Astrocyte (in vitro differentiated cells and primary cell): Measurements from ENCODE around the gene TTC7B. TPM values are rescaled to one million over a fixed set of nuclear protein-coding genes. Genes with fewer than 3 reads are reported as not detected.

Experiments used
- DNase-seq: peaks from one replicate; pipeline ENCODE4 v3.0.0-alpha.2; 2010; ENCODE audit warnings: low read depth
- FAIRE-seq: peaks from 2 replicates; lab custom pipeline; 2011; peaks lifted over from hg19 to GRCh38; lab: Jason Lieb, UNC
- H2AFZ ChIP-seq: 2 replicates; pipeline ENCODE4 v1.6.0; 2012; ENCODE audit warnings: low read depth, low read length, inconsistent platforms
- H3K27ac ChIP-seq: 2 replicates; pipeline ENCODE4 v1.5.1; 2011; ENCODE audit warnings: low read depth, low read length, inconsistent platforms
- H3K27me3 ChIP-seq: 2 replicates; pipeline ENCODE4 v1.6.0; 2011; ENCODE audit warnings: low read length, inconsistent platforms; ENCODE audit not compliant: insufficient read depth
- H3K36me3 ChIP-seq: 2 replicates; pipeline ENCODE4 v1.5.1; 2011; ENCODE audit warnings: low read length, inconsistent platforms; ENCODE audit not compliant: insufficient read depth
- H3K4me1 ChIP-seq: 2 replicates; pipeline ENCODE4 v1.5.1; 2011; ENCODE audit warnings: low read length, inconsistent platforms; ENCODE audit not compliant: insufficient read depth
- H3K4me2 ChIP-seq: 2 replicates; pipeline ENCODE4 v1.6.0; 2012; ENCODE audit warnings: low read length, inconsistent platforms
- H3K4me3 ChIP-seq: 2 replicates; pipeline ENCODE4 v1.5.1; 2011; ENCODE audit warnings: low read depth, mild to moderate bottlenecking, low read length, inconsistent platforms; ENCODE audit not compliant: insufficient read depth
- H3K79me2 ChIP-seq: 2 replicates; pipeline ENCODE4 v1.6.0; 2012; ENCODE audit warnings: mild to moderate bottlenecking, low read length, inconsistent platforms; ENCODE audit not compliant: insufficient read depth
- H3K9ac ChIP-seq: 2 replicates; pipeline ENCODE4 v1.6.0; 2012; ENCODE audit warnings: mild to moderate bottlenecking, low read length, inconsistent platforms
- H3K9me3 ChIP-seq: 2 replicates; pipeline ENCODE4 v1.5.1; 2012; ENCODE audit warnings: low read depth, mild to moderate bottlenecking, low read length, inconsistent platforms; ENCODE audit not compliant: insufficient read depth
- H4K20me1 ChIP-seq: 2 replicates; pipeline ENCODE4 v1.6.0; 2012; ENCODE audit warnings: low read length, inconsistent platforms; ENCODE audit not compliant: insufficient read depth
- H3K27ac Mint-ChIP-seq: one replicate; pipeline ENCODE4 v1.8.0; 2021; ENCODE audit warnings: mild to moderate bottlenecking, mixed read lengths; ENCODE audit not compliant: unreplicated experiment
- H3K27me3 Mint-ChIP-seq: one replicate; pipeline ENCODE4 v1.8.0; 2021; ENCODE audit warnings: low read depth, mixed read lengths; ENCODE audit not compliant: unreplicated experiment
- H3K36me3 Mint-ChIP-seq: one replicate; pipeline ENCODE4 v1.8.0; 2021; ENCODE audit warnings: low read depth, mixed read lengths; ENCODE audit not compliant: unreplicated experiment
- H3K4me1 Mint-ChIP-seq: one replicate; pipeline ENCODE4 v1.8.0; 2021; ENCODE audit warnings: low read depth, mixed read lengths; ENCODE audit not compliant: unreplicated experiment
- H3K4me3 Mint-ChIP-seq: one replicate; pipeline ENCODE4 v1.8.0; 2021; ENCODE audit warnings: mild to moderate bottlenecking, moderate library complexity, mixed read lengths; ENCODE audit not compliant: unreplicated experiment
- H3K9me3 Mint-ChIP-seq: one replicate; pipeline ENCODE4 v1.8.0; 2021; ENCODE audit warnings: mild to moderate bottlenecking, mixed read lengths; ENCODE audit not compliant: unreplicated experiment
- CTCF ChIP-seq: IDR thresholded peaks from 2 replicates; pipeline ENCODE4 v1.5.1; 2011; ENCODE audit warnings: low read depth, mild to moderate bottlenecking, inconsistent platforms, low read length, moderate library complexity; ENCODE audit not compliant: insufficient read depth
- EZH2 ChIP-seq: IDR thresholded peaks from 2 replicates; pipeline ENCODE4 v1.6.1; 2012; ENCODE audit warnings: mild to moderate bottlenecking, low read length, inconsistent platforms; ENCODE audit not compliant: insufficient read depth
- total RNA-seq: library from RNA; stranded (reverse); gene quantifications from 2 replicates; pipeline ENCODE4 v1.2.1, GENCODE V29; 2021

Gene TTC7B
- total RNA-seq, 1 donor from 2014 or later, result 42.1 TPM

GRCh38 chr14:90743826-90744225, 72.4 kb downstream of the TTC7B start:
- Mint-ChIP-seq H3K36me3 (peaks cover 16% of the 10 kb centered on the region), H3K4me3 (no peak overlapping the region), H3K27ac (no peak overlapping the region), H3K9me3 (peaks cover 3% of the 10 kb centered on the region), H3K4me1 (no peaks in the 10 kb centered on the region), H3K27me3 (no peaks in the 10 kb centered on the region)
- Histone ChIP-seq H3K9ac (no peak overlapping the region), H3K27ac (no peak overlapping the region), H3K4me3 (no peak overlapping the region), H4K20me1 (no peaks in the 10 kb centered on the region), H3K9me3 (no peaks in the 10 kb centered on the region), H3K4me2 (no peak overlapping the region), H2AFZ (no peak overlapping the region), H3K4me1 (no peaks in the 10 kb centered on the region), H3K36me3 (no peaks in the 10 kb centered on the region), H3K79me2 (no peaks in the 10 kb centered on the region), H3K27me3 (no peaks in the 10 kb centered on the region)
- TF ChIP-seq EZH2 (no peak), CTCF (no peak)
- DNase-seq (no peak), FAIRE-seq (no peak)

- Histone ChIP-seq H3K79me2 (no peaks in the 10 kb centered on the region), H3K4me1 (no peaks in the 10 kb centered on the region), H3K9me3 (no peaks in the 10 kb centered on the region), H3K36me3 (no peaks in the 10 kb centered on the region), H3K4me3 (no peak overlapping the region), H4K20me1 (no peaks in the 10 kb centered on the region), H3K27me3 (no peaks in the 10 kb centered on the region), H3K4me2 (no peak overlapping the region), H2AFZ (no peak overlapping the region), H3K27ac (no peak overlapping the region), H3K9ac (no peak overlapping the region)
- DNase-seq (no peak), FAIRE-seq (no peak)
- Mint-ChIP-seq H3K4me3 (no peak overlapping the region), H3K27me3 (no peaks in the 10 kb centered on the region), H3K36me3 (peaks cover 16% of the 10 kb centered on the region), H3K27ac (no peak overlapping the region), H3K4me1 (no peaks in the 10 kb centered on the region), H3K9me3 (peaks cover 3% of the 10 kb centered on the region)
- TF ChIP-seq EZH2 (no peak), CTCF (no peak)
These were observed 72.8 kb downstream of the TTC7B start for GRCh38 chr14:90743425-90743824.

GRCh38 chr14:90742729-90743128, 73.5 kb downstream of the TTC7B start:
- H3K4me1 ChIP-seq, result no peaks in the 10 kb centered on the region
- DNase-seq, result no peak
- TF ChIP-seq EZH2, result no peak
- no peak for TF ChIP-seq CTCF

More at GRCh38 chr14:90742729-90743128, 73.5 kb downstream of the TTC7B start:
- FAIRE-seq, result no peak
- H3K27ac Mint-ChIP-seq, result no peak overlapping the region
- H3K4me2 ChIP-seq, result no peak overlapping the region
- no peak overlapping the region for H3K27ac ChIP-seq
- H3K36me3 Mint-ChIP-seq, result peaks cover 16% of the 10 kb centered on the region
- H3K36me3 ChIP-seq, result no peaks in the 10 kb centered on the region
- no peaks in the 10 kb centered on the region for H3K27me3 Mint-ChIP-seq
- peaks cover 2% of the 10 kb centered on the region for H3K9me3 Mint-ChIP-seq
- H3K4me3 ChIP-seq, result no peak overlapping the region
- H4K20me1 ChIP-seq, result no peaks in the 10 kb centered on the region
- H3K79me2 ChIP-seq, result no peaks in the 10 kb centered on the region
- no peak overlapping the region for H3K9ac ChIP-seq
- no peak overlapping the region for H3K4me3 Mint-ChIP-seq
- no peaks in the 10 kb centered on the region for H3K27me3 ChIP-seq
- no peak overlapping the region for H2AFZ ChIP-seq
- H3K4me1 Mint-ChIP-seq, result no peaks in the 10 kb centered on the region
- H3K9me3 ChIP-seq, result no peaks in the 10 kb centered on the region
